ENCODE data around the gene SCN5A.

The SCN5A gene

DNA sequence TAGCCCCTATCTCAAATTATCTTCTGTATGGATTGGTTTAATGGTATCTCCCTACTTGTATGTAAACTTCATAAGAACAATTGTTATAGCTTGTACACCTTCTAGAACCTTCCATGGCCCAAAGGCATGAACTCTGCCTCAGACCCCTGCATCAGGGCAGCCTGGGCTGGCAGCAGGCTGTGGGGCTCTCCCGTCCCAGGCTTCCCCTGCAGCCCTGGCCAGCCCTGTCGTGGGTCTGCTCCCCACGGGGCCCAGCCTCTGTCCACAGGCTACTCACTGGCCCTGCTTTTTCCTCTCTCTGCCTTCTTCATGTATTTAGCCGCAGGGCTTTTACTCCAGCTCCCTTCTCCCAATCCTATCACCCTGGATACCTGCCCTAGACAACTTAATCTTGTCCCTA is 4.4 kb downstream of the SCN5A start:
- in situ Hi-C loops (cut with HindIII; ENCODE audit: low pct_unique_long_range_greater_than_20kb, low sequenced_read_pairs), result no loop called here
- TF ChIP-seq JUND (IDR thresholded peaks at IDR 0.05; ENCODE audit: low read depth), result no peak
- no peak for DNase-seq (ENCODE audit: low read depth in 1 of 2, low spot score in 1 of 2)

- in situ Hi-C loops (cut with HindIII; ENCODE audit: low pct_unique_long_range_greater_than_20kb, low sequenced_read_pairs), result no loop called here
- no peak for DNase-seq (ENCODE audit: low read depth in 1 of 2, low spot score in 1 of 2)
- TF ChIP-seq JUND (IDR thresholded peaks at IDR 0.05; ENCODE audit: low read depth), result no peak
Observed at GRCh38 chr3:38644662-38645053, 4.8 kb downstream of the SCN5A start.

DNA sequence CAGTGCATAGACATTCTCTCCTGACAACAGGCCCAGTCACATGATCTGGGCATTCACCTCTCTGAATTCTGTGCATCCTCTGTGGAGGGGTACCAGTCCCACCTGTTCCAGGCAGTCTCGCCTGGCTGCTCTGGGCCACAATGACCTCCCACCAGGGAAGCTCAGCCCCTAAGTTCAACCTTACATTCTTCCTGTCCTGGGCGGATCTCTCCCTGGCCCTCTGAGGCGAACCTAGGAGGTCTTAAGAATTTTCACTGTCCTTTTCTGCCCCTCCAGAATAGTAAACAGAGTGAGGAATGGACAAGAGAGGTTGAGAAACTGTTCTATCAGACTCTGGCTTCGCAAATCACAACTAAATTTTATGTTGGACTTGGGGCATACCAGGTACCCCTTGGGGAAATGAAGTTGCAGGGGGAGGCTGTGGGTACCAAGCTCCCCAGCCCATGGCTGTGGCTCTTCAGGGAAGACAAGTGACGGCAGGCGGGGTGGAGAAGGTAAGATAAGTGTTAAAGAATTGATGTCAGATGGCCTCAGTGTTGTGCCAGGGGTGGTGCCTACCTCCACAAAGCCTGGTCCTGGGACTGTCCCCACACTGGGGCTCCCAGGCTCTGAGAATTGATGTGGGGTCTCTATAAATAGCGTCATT is 5.3 kb downstream of the SCN5A start:
- no peak for DNase-seq (ENCODE audit: low read depth in 1 of 2, low spot score in 1 of 2)
- in situ Hi-C loops (cut with HindIII; ENCODE audit: low pct_unique_long_range_greater_than_20kb, low sequenced_read_pairs), result no loop called here
- no peak for TF ChIP-seq JUND (IDR thresholded peaks at IDR 0.05; ENCODE audit: low read depth)

- no peak for DNase-seq (ENCODE audit: low read depth in 1 of 2, low spot score in 1 of 2)
- in situ Hi-C loops (cut with HindIII; ENCODE audit: low pct_unique_long_range_greater_than_20kb, low sequenced_read_pairs), result no loop called here
- TF ChIP-seq JUND (IDR thresholded peaks at IDR 0.05; ENCODE audit: low read depth), result no peak
Observed at GRCh38 chr3:38643592-38643991, 5.9 kb downstream of the SCN5A start.

GRCh38 chr3:38643090-38643489 is 6.4 kb downstream of the SCN5A start:
- in situ Hi-C loops (cut with HindIII; ENCODE audit: low pct_unique_long_range_greater_than_20kb, low sequenced_read_pairs), result no loop called here
- TF ChIP-seq JUND (IDR thresholded peaks at IDR 0.05; ENCODE audit: low read depth), result no peak
- no peak for DNase-seq (ENCODE audit: low read depth in 1 of 2, low spot score in 1 of 2)

DNA sequence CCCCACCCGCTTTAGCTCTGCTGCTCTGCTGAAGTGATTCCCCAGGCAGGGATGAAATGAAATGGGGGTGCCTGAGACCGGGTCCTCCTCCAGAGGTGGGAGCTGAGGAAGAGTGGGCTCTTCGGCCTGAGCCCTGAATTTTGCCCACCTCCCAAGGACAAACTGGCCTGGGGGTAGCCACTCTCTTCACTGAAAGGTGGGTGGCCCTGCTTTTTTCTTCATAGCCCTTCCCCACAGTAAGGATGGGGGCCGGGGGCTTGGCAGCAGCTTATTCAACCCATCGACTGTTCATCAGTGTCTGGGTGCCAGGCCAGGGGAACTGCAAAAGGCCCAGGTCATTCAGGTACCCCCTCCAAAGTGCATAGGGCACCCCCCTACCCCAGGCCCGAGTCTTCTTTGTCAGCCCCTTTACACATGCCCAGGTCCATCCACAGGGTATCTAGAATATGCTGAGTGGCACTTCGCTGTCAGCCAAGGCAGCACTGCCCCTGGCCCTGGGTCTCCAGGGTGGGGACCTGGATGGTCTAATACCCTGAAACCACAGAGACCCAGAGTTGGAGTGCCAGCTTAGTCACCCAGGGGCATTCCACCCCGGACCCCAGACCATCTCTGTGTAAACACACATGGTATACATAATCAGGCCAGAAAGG is 7.9 kb downstream of the SCN5A start:
- TF ChIP-seq JUND (IDR thresholded peaks at IDR 0.05; ENCODE audit: low read depth), result no peak
- DNase-seq (ENCODE audit: low read depth in 1 of 2, low spot score in 1 of 2), result no peak
- in situ Hi-C loops (cut with HindIII; ENCODE audit: low pct_unique_long_range_greater_than_20kb, low sequenced_read_pairs), result no loop called here

DNA sequence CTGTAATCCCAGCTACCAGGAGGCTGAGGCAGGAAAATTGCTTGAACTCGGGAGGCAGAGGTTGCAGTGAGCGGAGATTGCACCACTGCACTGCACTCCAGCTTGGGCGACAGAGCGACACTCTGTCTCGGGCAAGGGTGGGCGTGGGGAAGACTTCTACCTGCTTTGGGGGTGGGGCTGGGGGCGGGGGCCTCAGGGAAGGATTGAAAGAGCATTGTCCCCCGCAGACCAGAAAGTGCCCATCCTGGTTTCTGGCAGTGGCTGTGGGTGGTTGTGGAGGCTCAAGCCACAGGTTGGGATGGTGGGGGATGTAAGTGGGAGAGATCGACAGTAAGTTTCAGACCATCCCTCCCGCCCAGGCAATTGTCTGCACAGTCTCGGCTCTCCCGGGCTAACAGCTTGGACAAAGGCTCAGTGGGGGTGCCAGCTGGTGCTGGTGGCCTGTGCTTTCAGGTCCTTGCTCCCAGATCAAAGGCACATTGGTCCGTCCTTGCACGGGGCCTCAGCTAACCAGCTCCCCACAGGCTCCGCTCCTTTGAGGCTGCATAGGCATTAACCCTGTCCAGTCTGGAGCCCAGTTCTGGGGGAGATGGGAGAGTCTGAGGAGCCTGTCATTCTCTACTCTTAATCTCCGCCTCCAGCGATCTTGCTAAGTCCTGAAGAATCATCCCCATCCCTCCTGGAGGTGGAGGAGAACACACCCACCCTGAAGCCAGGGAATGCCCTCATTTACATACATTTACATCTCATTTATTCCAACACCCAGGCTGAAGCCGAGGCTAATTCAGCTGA is 8.6 kb downstream of the SCN5A start:
- DNase-seq (ENCODE audit: low read depth in 1 of 2, low spot score in 1 of 2), result no peak
- in situ Hi-C loops (cut with HindIII; ENCODE audit: low pct_unique_long_range_greater_than_20kb, low sequenced_read_pairs), result no loop called here
- TF ChIP-seq JUND (IDR thresholded peaks at IDR 0.05; ENCODE audit: low read depth), result no peak

GRCh38 chr3:38638354-38638753 is 11.1 kb downstream of the SCN5A start:
- no peak for TF ChIP-seq JUND (IDR thresholded peaks at IDR 0.05; ENCODE audit: low read depth)
- in situ Hi-C loops (cut with HindIII; ENCODE audit: low pct_unique_long_range_greater_than_20kb, low sequenced_read_pairs), result no loop called here
- DNase-seq (ENCODE audit: low read depth in 1 of 2, low spot score in 1 of 2), result no peak

- TF ChIP-seq JUND (IDR thresholded peaks at IDR 0.05; ENCODE audit: low read depth), result no peak
- no peak for DNase-seq (ENCODE audit: low read depth in 1 of 2, low spot score in 1 of 2)
- in situ Hi-C loops (cut with HindIII; ENCODE audit: low pct_unique_long_range_greater_than_20kb, low sequenced_read_pairs), result no loop called here
Observed at GRCh38 chr3:38637906-38638305, 11.6 kb downstream of the SCN5A start.

DNA sequence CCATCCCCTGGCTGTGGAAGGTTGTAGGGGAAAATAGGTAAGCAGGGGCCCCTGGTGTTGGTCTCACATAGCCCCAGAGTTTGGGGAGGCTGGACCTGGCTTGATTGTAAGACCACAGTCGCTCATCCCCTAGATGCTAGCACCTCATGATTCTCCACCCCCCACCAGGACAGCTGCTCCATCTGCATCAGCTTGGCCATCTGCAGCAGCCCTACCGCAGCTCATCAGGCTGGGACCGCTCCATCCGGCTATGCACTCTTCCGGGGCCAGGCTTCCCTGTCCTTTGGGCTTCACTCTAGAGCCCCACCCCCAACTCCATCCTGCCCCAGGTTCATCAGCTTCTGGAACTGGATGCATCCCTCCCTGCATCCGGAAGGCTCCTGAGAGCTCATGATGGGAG is 12.6 kb downstream of the SCN5A start:
- no peak for DNase-seq (ENCODE audit: low read depth in 1 of 2, low spot score in 1 of 2)
- TF ChIP-seq JUND (IDR thresholded peaks at IDR 0.05; ENCODE audit: low read depth), result no peak
- in situ Hi-C loops (cut with HindIII; ENCODE audit: low pct_unique_long_range_greater_than_20kb, low sequenced_read_pairs), result no loop called here

DNA sequence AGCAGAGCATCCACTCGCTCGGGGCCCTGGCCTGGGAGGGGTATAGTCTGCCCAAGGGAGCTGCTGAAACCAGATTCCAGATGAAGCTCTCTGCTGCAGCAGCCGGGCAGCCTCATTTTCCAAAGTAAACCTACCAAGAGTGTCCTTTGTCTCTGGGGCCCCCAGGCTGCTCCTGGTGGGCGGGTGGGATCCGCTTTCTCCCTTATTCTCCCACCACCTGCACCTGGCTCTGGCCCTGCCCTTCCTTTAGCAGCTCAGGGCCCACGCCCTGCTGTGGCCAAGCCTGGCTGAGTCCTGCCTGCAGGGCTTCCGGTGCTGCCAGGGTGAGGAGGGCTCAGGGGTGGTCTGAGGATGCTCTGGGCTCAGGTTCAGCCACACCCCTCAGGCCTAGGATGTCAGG is 13.0 kb downstream of the SCN5A start:
- in situ Hi-C loops (cut with HindIII; ENCODE audit: low pct_unique_long_range_greater_than_20kb, low sequenced_read_pairs), result no loop called here
- TF ChIP-seq JUND (IDR thresholded peaks at IDR 0.05; ENCODE audit: low read depth), result no peak

DNA sequence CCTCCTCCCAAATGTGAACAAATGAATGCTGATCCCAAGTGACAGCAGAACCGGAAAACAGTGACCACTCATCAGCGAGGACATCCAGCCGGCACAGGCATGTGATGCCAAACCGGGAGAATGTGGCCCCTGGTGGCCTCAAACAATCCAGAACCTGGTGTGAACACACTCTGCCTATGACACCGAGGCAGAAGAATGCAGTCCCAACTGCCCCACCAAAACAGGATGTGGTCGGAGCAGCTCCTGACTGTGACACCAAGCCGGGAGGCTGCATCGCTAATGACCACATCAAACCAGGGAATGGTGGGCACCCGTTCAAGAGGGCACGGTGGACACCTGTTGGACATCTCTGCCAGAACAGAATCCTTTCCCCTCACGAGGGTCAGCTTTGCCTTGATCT is 15.4 kb downstream of the SCN5A start:
- in situ Hi-C loops (cut with HindIII; ENCODE audit: low pct_unique_long_range_greater_than_20kb, low sequenced_read_pairs), result no loop called here
- DNase-seq (ENCODE audit: low read depth in 1 of 2, low spot score in 1 of 2), result peak in 1 of 2 experiments; percentile 37
- TF ChIP-seq JUND (IDR thresholded peaks at IDR 0.05; ENCODE audit: low read depth), result no peak

More for the DNA sequence above, 13.0 kb downstream of the SCN5A start:
- no peak for DNase-seq (ENCODE audit: low read depth in 1 of 2, low spot score in 1 of 2)

- in situ Hi-C loops (cut with HindIII; ENCODE audit: low pct_unique_long_range_greater_than_20kb, low sequenced_read_pairs), result no loop called here
- DNase-seq (ENCODE audit: low read depth in 1 of 2, low spot score in 1 of 2), result no peak
- no peak for TF ChIP-seq JUND (IDR thresholded peaks at IDR 0.05; ENCODE audit: low read depth)
Observed at GRCh38 chr3:38632989-38633388, 16.5 kb downstream of the SCN5A start.

All from T47D (cell line).